Measurements from ENCODE around the gene KIF16B. TPM values are rescaled to one million over a fixed set of nuclear protein-coding genes. Genes with fewer than 3 reads are reported as not detected.

Gene KIF16B
- total RNA-seq, 1 experiment from 2014 or later: 4.6 TPM

DNA sequence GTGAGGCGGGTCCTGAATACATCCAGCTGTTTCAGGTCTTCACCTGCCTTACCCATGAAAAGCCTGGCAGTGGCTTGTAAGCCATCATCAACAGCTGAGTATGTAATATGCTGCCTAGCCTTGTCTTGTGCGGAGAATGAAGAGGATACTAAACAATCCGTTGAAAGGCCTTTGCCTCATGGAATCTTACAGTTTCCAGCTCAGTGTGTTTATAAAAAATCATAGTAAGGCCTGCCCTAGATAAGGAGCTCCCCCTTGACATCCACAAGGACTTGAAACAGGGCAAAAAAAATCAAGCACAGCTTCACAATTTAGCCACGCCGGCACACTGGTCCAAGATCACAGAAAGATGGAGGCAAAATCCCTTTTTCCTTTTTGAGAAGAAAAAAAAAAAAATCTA is 115.7 kb downstream of the KIF16B start:
- Histone ChIP-seq H3K27me3 (replicated peaks; ENCODE audit: insufficient read depth, low read depth, low read length, poor library complexity) (no peaks in the 10 kb centered on the region), H3K4me3 (ENCODE audit: low read depth, low read length, poor library complexity, severe bottlenecking) (no peak overlapping the region), H3K4me1 (ENCODE audit: insufficient read depth, low read length, poor library complexity, severe bottlenecking) (peaks cover 8% of the 10 kb centered on the region), H3K36me3 (ENCODE audit: insufficient read depth, low read length, poor library complexity, severe bottlenecking) (no peaks in the 10 kb centered on the region), H3K9me3 (ENCODE audit: low read depth, low read length, poor library complexity, severe bottlenecking) (no peaks in the 10 kb centered on the region), H3K27ac (ENCODE audit: low read depth, low read length, poor library complexity, severe bottlenecking) (no peak overlapping the region)
- intact Hi-C loops (cut with micrococcal nuclease; ENCODE audit: unreplicated experiment): no loop called here
- ChIA-PET POLR2A (ENCODE audit: low non-redundant PET) (no interaction called here), CTCF (no interaction called here)
- no peak for DNase-seq (ENCODE audit: low spot score)
- no TSS peak for BruUV-seq (replicated peaks)
- TF ChIP-seq, protein P1, sequence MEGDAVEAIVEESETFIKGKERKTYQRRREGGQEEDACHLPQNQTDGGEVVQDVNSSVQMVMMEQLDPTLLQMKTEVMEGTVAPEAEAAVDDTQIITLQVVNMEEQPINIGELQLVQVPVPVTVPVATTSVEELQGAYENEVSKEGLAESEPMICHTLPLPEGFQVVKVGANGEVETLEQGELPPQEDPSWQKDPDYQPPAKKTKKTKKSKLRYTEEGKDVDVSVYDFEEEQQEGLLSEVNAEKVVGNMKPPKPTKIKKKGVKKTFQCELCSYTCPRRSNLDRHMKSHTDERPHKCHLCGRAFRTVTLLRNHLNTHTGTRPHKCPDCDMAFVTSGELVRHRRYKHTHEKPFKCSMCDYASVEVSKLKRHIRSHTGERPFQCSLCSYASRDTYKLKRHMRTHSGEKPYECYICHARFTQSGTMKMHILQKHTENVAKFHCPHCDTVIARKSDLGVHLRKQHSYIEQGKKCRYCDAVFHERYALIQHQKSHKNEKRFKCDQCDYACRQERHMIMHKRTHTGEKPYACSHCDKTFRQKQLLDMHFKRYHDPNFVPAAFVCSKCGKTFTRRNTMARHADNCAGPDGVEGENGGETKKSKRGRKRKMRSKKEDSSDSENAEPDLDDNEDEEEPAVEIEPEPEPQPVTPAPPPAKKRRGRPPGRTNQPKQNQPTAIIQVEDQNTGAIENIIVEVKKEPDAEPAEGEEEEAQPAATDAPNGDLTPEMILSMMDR (conservative IDR thresholded peaks at IDR 0.05; ENCODE audit: low read depth, low read length): no peak
- TF ChIP-seq EZH2 (IDR thresholded peaks at IDR 0.05; ENCODE audit: borderline replicate concordance, low read depth, low read length, poor library complexity, severe bottlenecking): no peak

DNA sequence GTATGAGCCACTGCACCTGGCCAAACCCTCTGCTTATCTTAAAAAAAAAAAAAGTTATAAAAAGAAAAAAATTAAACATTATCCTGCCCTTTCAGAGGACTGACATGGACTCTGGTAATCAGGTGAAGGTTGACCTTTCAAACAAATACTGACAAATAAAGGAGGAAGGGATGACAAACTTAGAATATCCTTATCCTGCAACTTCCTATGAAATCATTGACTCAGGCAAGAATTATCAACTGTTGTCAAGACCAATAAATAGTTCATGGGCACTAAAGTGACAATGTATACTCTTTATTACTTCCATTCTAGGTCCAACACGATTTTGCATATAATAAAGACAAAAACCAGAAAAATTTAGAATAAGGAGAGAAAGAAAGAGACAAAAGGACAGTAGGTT is 117.9 kb downstream of the KIF16B start:
- intact Hi-C loops (cut with micrococcal nuclease; ENCODE audit: unreplicated experiment): no loop called here
- CTCF ChIA-PET: no interaction called here

DNA sequence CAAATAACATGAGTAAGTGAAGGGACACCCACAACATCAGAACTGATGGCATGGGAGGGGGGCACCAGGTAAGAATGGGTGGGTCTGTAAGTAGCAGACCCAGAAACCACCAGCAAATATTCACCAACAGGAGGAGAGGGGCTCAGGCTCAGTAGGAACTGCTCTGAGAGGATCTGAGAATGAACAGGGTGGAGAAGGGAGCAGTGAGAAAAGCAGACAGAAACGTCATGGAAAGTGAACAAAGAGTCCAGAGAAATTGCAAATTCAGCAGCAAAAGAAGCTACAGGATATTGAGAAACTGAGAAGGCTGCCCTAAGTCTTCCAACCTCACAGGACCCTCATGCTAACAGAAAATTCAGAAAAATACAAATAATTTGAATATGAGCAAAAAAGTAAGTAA is 121.3 kb downstream of the KIF16B start:
- no peaks in the 10 kb centered on the region for H3K4me1 ChIP-seq (ENCODE audit: insufficient read depth, low read length, poor library complexity, severe bottlenecking)
- no peaks in the 10 kb centered on the region for H3K27me3 ChIP-seq (replicated peaks; ENCODE audit: insufficient read depth, low read depth, low read length, poor library complexity)
- TF ChIP-seq EZH2 (IDR thresholded peaks at IDR 0.05; ENCODE audit: borderline replicate concordance, low read depth, low read length, poor library complexity, severe bottlenecking): no peak
- TF ChIP-seq, protein P1 (conservative IDR thresholded peaks at IDR 0.05; ENCODE audit: low read depth, low read length): no peak
- no peaks in the 10 kb centered on the region for H3K9me3 ChIP-seq (ENCODE audit: low read depth, low read length, poor library complexity, severe bottlenecking)
- intact Hi-C loops (cut with micrococcal nuclease; ENCODE audit: unreplicated experiment): no loop called here
- H3K4me3 ChIP-seq (ENCODE audit: low read depth, low read length, poor library complexity, severe bottlenecking): no peak overlapping the region
- ChIA-PET POLR2A (ENCODE audit: low non-redundant PET) (no interaction called here), CTCF (no interaction called here)
- H3K36me3 ChIP-seq (ENCODE audit: insufficient read depth, low read length, poor library complexity, severe bottlenecking): no peaks in the 10 kb centered on the region
- H3K27ac ChIP-seq (ENCODE audit: low read depth, low read length, poor library complexity, severe bottlenecking): no peak overlapping the region
- no peak for DNase-seq (ENCODE audit: low spot score)
- BruUV-seq (replicated peaks): no TSS peak

More for the DNA sequence above, 117.9 kb downstream of the KIF16B start:
- no peak overlapping the region for H3K4me3 ChIP-seq (ENCODE audit: low read depth, low read length, poor library complexity, severe bottlenecking)
- no peaks in the 10 kb centered on the region for H3K27me3 ChIP-seq (replicated peaks; ENCODE audit: insufficient read depth, low read depth, low read length, poor library complexity)
- POLR2A ChIA-PET (ENCODE audit: low non-redundant PET): no interaction called here
- no peak for DNase-seq (ENCODE audit: low spot score)
- H3K27ac ChIP-seq (ENCODE audit: low read depth, low read length, poor library complexity, severe bottlenecking): no peak overlapping the region
- no peaks in the 10 kb centered on the region for H3K36me3 ChIP-seq (ENCODE audit: insufficient read depth, low read length, poor library complexity, severe bottlenecking)
- no TSS peak for BruUV-seq (replicated peaks)
- H3K9me3 ChIP-seq (ENCODE audit: low read depth, low read length, poor library complexity, severe bottlenecking): no peaks in the 10 kb centered on the region
- no peak for TF ChIP-seq EZH2 (IDR thresholded peaks at IDR 0.05; ENCODE audit: borderline replicate concordance, low read depth, low read length, poor library complexity, severe bottlenecking)
- TF ChIP-seq, protein P1 (conservative IDR thresholded peaks at IDR 0.05; ENCODE audit: low read depth, low read length): no peak
- H3K4me1 ChIP-seq (ENCODE audit: insufficient read depth, low read length, poor library complexity, severe bottlenecking): peaks cover 8% of the 10 kb centered on the region
